Left lung (tissue), 10 donors: ENCODE data around the gene UBAC2. TPM values are rescaled to one million over a fixed set of nuclear protein-coding genes. Genes with fewer than 3 reads are reported as not detected.

Source experiments
- ATAC-seq: fragments of 200-7000 bp; cut with Tn5 transposase; one replicate; pipeline ENCODE4 v1.9.1; 2020; ENCODE audit warnings: moderate library complexity
- DNase-seq, 4 donors: peaks; one replicate each; pipeline ENCODE4 v3.0.0-alpha.2; 2013 to 2020
- H3K27ac ChIP-seq, 2 donors: fragments of 200-600 bp; sonication (generic) in 1 of 2; one replicate each; pipeline versions ENCODE4 v1.5.0 to v1.8.0; 2020 to 2021
- H3K27me3 ChIP-seq, 2 donors: fragments of 200-600 bp; sonication (generic) in 1 of 2; one replicate each; pipeline versions ENCODE4 v1.5.0 to v1.8.0; 2020 to 2021
- H3K36me3 ChIP-seq, 2 donors: fragments of 200-600 bp; sonication (generic) in 1 of 2; one replicate each; pipeline versions ENCODE4 v1.5.0 to v1.8.0; 2020 to 2021
- H3K4me1 ChIP-seq, 2 donors: fragments of 200-600 bp; one replicate each; pipeline ENCODE4 v1.8.0; 2021
- H3K4me3 ChIP-seq, 2 donors: fragments of 200-600 bp; sonication (generic) in 1 of 2; one replicate each; pipeline versions ENCODE4 v1.5.0 to v1.8.0; 2020 to 2021; ENCODE audit warnings: mild to moderate bottlenecking in 1 of 2
- H3K9me3 ChIP-seq, 2 donors: fragments of 200-600 bp; sonication (generic) in 1 of 2; one replicate each; pipeline versions ENCODE4 v1.5.0 to v1.8.0; 2020 to 2021
- CTCF ChIP-seq, 2 donors: fragments of 200-600 bp; sonication (generic) in 1 of 2; IDR thresholded peaks; one replicate each; pipeline versions ENCODE4 v1.5.0 to v1.8.0; 2021; ENCODE audit warnings: antibody characterized with exemption in 2 of 2
- intact Hi-C, 2 donors: fragments of 100-400 bp; cut with DNase I; formaldehyde crosslinking; loops; one replicate each; pipeline versions ENCODE4 v1.11.2 to v1.14.2; 2022
- polyA plus RNA-seq, 6 donors: library from polyadenylated mRNA; unstranded; fragments of 120-200 nt; gene quantifications; one replicate each; pipeline ENCODE4 v1.2.1, GENCODE V29; 2013; ENCODE audit not compliant: insufficient read length in 6 of 6
- total RNA-seq, 2 donors: library from RNA; stranded (reverse); fragmentation: NEBNext Ultra II Directional; extraction: Animal tissue kit (Norgen Biotek cat#: 25700); gene quantifications; one replicate each; pipeline ENCODE4 v1.2.1, GENCODE V29; 2021
- donor health status: DM: no; HTN: yes; CAD: no.
- donor health status: DM: no; HTN: no; CAD: no.

Gene UBAC2
- total and polyA plus RNA-seq, 8 donors, result 56.1 to 71.6 (median 66.4) TPM

GRCh38 chr13:99330942-99331341 lies 130.3 kb downstream of the UBAC2 start:
- TF ChIP-seq CTCF (IDR thresholded peaks at IDR 0.05), result no peak
- intact Hi-C loops, result no loop called here
- ATAC-seq, result no peak
- H3K4me1 ChIP-seq, result peaks cover 0 to 11% of the 10 kb centered on the region in 2 donors
- no peaks in the 10 kb centered on the region for H3K9me3 ChIP-seq
- no peak overlapping the region for H3K27ac ChIP-seq
- peaks cover 0 to 16% of the 10 kb centered on the region in 2 donors for H3K36me3 ChIP-seq
- DNase-seq, result no peak
- no peaks in the 10 kb centered on the region for H3K27me3 ChIP-seq
- no peak overlapping the region for H3K4me3 ChIP-seq

GRCh38 chr13:99331881-99332293 lies 131.2 kb downstream of the UBAC2 start:
- no peak for TF ChIP-seq CTCF (IDR thresholded peaks at IDR 0.05)
- Histone ChIP-seq H3K27ac (no peak overlapping the region), H3K27me3 (no peaks in the 10 kb centered on the region), H3K9me3 (no peaks in the 10 kb centered on the region), H3K4me3 (no peak overlapping the region), H3K4me1 (peaks cover 0 to 7% of the 10 kb centered on the region in 2 donors), H3K36me3 (peaks cover 0 to 18% of the 10 kb centered on the region in 2 donors)
- ATAC-seq (no peak), DNase-seq (no peak)
- intact Hi-C loops, result no loop called here

- intact Hi-C loops, result no loop called here
- no peak for ATAC-seq
- H3K4me1 ChIP-seq, result peaks cover 0 to 7% of the 10 kb centered on the region in 2 donors
- H3K9me3 ChIP-seq, result no peaks in the 10 kb centered on the region
- H3K27me3 ChIP-seq, result no peaks in the 10 kb centered on the region
- H3K4me3 ChIP-seq, result no peak overlapping the region
- H3K27ac ChIP-seq, result no peak overlapping the region
- TF ChIP-seq CTCF (IDR thresholded peaks at IDR 0.05), result no peak
- H3K36me3 ChIP-seq, result peaks cover 0 to 18% of the 10 kb centered on the region in 2 donors
- no peak for DNase-seq
Observed at GRCh38 chr13:99332456-99332855, 131.8 kb downstream of the UBAC2 start.

- Histone ChIP-seq H3K4me1 (peaks cover 0 to 7% of the 10 kb centered on the region in 2 donors), H3K36me3 (peaks cover 0 to 16% of the 10 kb centered on the region in 2 donors), H3K27me3 (no peaks in the 10 kb centered on the region), H3K27ac (no peak overlapping the region), H3K9me3 (no peaks in the 10 kb centered on the region), H3K4me3 (no peak overlapping the region)
- intact Hi-C loops, result no loop called here
- no peak for TF ChIP-seq CTCF (IDR thresholded peaks at IDR 0.05)
- DNase-seq, result no peak
- ATAC-seq, result no peak
Observed at GRCh38 chr13:99334221-99334620, 133.6 kb downstream of the UBAC2 start.

GRCh38 chr13:99335087-99335486 lies 134.4 kb downstream of the UBAC2 start:
- peaks cover 0 to 13% of the 10 kb centered on the region in 2 donors for H3K36me3 ChIP-seq
- no peak for DNase-seq
- no peak overlapping the region for H3K4me3 ChIP-seq
- no peaks in the 10 kb centered on the region for H3K9me3 ChIP-seq
- no peak for TF ChIP-seq CTCF (IDR thresholded peaks at IDR 0.05)
- no peak overlapping the region for H3K27ac ChIP-seq
- peaks cover 0 to 11% of the 10 kb centered on the region in 2 donors for H3K4me1 ChIP-seq
- intact Hi-C loops, result no loop called here
- no peaks in the 10 kb centered on the region for H3K27me3 ChIP-seq
- no peak for ATAC-seq
